Cardiac muscle cell (in vitro differentiated cells and primary cell): Measurements from ENCODE around the gene KRT84. TPM values are rescaled to one million over a fixed set of nuclear protein-coding genes. Genes with fewer than 3 reads are reported as not detected.

ENCODE experiments used
- DNase-seq, 2 donors: peaks; one replicate each; pipeline versions ENCODE4 v3.0.0 to v3.0.0-alpha.2; 2010 to 2017; ENCODE audit warnings: low read depth in 1 of 2, low spot score in 1 of 2
- H3K27ac ChIP-seq: fragments of 200-600 bp; sonication (generic); 2 replicates; pipeline ENCODE4 v1.5.1; 2016
- H3K27me3 ChIP-seq: fragments of 200-600 bp; sonication (generic); 2 replicates; pipeline ENCODE4 v1.6.0; 2016; ENCODE audit warnings: control low read depth
- H3K36me3 ChIP-seq: fragments of 200-600 bp; sonication (generic); 2 replicates; pipeline ENCODE4 v1.5.1; 2016; ENCODE audit warnings: control low read depth
- H3K4me1 ChIP-seq: fragments of 200-600 bp; sonication (generic); 2 replicates; pipeline ENCODE4 v1.8.1; 2017; ENCODE audit warnings: low read depth, mild to moderate bottlenecking, mixed run types
- H3K4me3 ChIP-seq: fragments of 200-600 bp; sonication (generic); 2 replicates; pipeline ENCODE4 v1.5.1; 2016; ENCODE audit warnings: mild to moderate bottlenecking
- H3K9me3 ChIP-seq: fragments of 200-600 bp; sonication (generic); 2 replicates; pipeline ENCODE4 v1.5.1; 2017; ENCODE audit warnings: low read depth, mild to moderate bottlenecking, control low read depth
- polyA plus RNA-seq: library from polyadenylated mRNA; unstranded; fragments of >200 nt; fragmentation: Nextera tagmentation; extraction: Ambion mirVana; gene quantifications from 2 replicates; pipeline ENCODE4 v1.2.1, GENCODE V29; 2016
- total RNA-seq: library from RNA; depleted of rRNA; stranded (reverse); fragments of >200 nt; gene quantifications from 2 replicates; pipeline ENCODE4 v1.2.3, GENCODE V29; 2016
- TF ChIP-seq, protein P1 (sequence below): IDR thresholded peaks from 2 replicates; pipeline ENCODE4 v1.5.1; 2012; ENCODE audit warnings: low read depth, mild to moderate bottlenecking, low read length

KRT84 gene
- total and polyA plus RNA-seq, 2 experiments from 2014 or later: not detected

DNA sequence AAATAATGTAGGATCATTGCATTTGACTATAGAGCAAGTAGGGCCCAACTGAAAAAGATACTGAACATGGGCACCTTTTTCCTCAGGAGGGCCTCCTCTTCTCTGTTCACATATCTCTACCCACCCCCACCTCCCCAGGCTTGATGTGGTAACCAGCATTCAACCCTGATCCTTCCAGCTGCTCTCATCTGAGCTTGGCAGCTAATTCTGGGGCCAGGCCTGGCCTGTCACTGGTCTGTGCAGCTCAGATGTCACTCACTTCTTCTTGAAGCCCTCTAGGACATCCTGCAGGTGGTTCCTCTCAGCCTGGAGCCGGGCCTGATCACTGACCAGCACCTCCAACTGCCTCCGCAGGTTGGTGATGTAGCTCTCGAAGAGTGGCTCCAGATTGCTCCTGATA lies 2.1 kb downstream of the KRT84 start:
- peaks cover 50% of the 10 kb centered on the region for H3K27me3 ChIP-seq
- H3K4me1 ChIP-seq: no peaks in the 10 kb centered on the region
- no peak for DNase-seq
- H3K27ac ChIP-seq: no peak overlapping the region
- H3K36me3 ChIP-seq: no peaks in the 10 kb centered on the region
- no peaks in the 10 kb centered on the region for H3K9me3 ChIP-seq
- TF ChIP-seq, protein P1, sequence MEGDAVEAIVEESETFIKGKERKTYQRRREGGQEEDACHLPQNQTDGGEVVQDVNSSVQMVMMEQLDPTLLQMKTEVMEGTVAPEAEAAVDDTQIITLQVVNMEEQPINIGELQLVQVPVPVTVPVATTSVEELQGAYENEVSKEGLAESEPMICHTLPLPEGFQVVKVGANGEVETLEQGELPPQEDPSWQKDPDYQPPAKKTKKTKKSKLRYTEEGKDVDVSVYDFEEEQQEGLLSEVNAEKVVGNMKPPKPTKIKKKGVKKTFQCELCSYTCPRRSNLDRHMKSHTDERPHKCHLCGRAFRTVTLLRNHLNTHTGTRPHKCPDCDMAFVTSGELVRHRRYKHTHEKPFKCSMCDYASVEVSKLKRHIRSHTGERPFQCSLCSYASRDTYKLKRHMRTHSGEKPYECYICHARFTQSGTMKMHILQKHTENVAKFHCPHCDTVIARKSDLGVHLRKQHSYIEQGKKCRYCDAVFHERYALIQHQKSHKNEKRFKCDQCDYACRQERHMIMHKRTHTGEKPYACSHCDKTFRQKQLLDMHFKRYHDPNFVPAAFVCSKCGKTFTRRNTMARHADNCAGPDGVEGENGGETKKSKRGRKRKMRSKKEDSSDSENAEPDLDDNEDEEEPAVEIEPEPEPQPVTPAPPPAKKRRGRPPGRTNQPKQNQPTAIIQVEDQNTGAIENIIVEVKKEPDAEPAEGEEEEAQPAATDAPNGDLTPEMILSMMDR: no peak
- no peak overlapping the region for H3K4me3 ChIP-seq

DNA sequence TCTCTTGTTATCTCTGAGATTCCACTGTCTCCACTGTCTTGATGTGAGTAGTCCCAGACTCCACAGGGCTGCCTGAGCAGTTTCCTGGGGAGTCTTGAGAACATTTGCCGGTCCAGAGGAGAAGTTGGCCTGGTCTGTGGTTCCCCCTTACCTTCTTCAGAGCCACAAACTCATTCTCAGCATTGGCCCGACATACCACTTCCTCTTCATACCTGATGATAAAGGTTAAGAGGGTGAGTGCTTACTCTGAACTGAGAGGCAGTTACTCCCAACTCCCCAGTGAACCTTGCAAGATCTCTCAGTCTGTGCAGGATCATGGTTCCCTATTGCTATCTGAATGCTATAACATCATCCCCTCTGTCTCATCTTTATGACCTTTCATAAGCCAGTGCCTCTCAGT lies 2.6 kb downstream of the KRT84 start:
- Histone ChIP-seq H3K4me3 (no peak overlapping the region), H3K4me1 (no peaks in the 10 kb centered on the region)
- TF ChIP-seq, protein P1: no peak

DNA sequence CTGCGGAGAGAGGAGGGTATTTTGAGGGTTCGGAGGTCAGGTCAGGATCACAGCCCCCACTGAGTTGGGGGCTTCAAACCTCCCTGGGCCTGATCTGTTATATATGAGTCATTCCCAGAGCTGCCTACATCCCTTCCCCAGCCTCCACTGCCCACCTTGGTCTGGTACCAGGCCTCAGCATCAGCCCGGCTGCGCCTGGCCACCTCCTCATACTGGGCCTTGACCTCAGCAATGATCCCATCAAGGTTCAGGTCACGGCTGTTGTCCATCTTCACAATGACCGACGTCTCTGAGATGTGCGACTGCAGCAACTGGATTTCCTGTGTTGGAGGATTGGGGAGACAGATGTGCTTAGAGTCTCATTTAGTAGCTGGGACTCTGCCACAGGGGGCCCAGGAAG lies 4.2 kb downstream of the KRT84 start:
- Histone ChIP-seq H3K4me1 (no peaks in the 10 kb centered on the region), H3K36me3 (no peaks in the 10 kb centered on the region), H3K4me3 (no peak overlapping the region), H3K27ac (no peak overlapping the region), H3K9me3 (no peaks in the 10 kb centered on the region), H3K27me3 (peaks cover 36% of the 10 kb centered on the region)
- no peak for DNase-seq
- TF ChIP-seq, protein P1: no peak

More for the DNA sequence above, 2.6 kb downstream of the KRT84 start:
- Histone ChIP-seq H3K27ac (no peak overlapping the region), H3K36me3 (no peaks in the 10 kb centered on the region), H3K27me3 (peaks cover 46% of the 10 kb centered on the region), H3K9me3 (no peaks in the 10 kb centered on the region)
- DNase-seq: no peak

DNA sequence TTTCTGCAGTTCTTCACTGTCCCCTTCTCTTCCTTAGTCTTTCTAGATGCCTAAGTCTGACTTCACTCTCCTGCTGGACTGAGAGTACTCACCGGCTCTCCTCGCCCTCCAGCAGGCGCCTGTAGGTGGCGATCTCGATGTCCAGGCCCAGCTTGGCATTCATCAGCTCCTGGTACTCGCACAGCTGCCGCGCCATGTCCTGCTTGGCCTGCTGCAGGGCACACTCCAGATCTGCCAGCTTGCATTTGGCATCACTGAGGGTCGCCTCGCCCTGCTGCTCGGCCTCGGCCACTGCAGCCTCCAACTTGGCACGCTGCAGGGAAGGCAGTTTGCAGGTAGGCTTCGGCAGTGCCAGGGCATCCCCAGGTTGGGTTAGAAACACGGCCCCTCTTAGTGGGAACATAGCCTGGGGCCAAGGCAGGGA lies 5.2 kb downstream of the KRT84 start:
- Histone ChIP-seq H3K9me3 (no peaks in the 10 kb centered on the region), H3K27me3 (peaks cover 39% of the 10 kb centered on the region), H3K4me3 (no peak overlapping the region), H3K27ac (no peak overlapping the region), H3K36me3 (no peaks in the 10 kb centered on the region), H3K4me1 (no peaks in the 10 kb centered on the region)
- DNase-seq: peak; percentile 48 to 52
- TF ChIP-seq, protein P1: peak; percentile 75

DNA sequence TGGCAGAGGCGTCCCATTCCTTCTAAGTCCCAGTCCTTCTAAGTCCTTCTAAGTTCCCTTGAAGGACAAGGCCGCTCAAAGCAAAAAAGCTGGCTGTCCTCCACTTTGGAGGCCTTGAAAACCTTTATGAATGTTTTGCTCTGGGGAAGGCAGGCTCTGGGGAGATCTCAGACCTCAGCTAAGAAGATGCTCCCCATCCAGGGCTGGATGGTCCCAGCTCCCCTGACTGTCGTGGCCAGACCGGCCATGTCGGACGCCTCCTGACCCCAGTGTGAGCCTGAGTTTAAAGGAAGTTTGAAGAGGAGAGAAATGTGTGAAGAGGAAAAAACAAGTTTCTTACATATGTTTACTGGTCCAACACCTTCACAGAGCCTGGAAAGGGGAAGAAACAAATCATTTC lies 5.9 kb downstream of the KRT84 start:
- no peak for DNase-seq
- Histone ChIP-seq H3K4me1 (no peaks in the 10 kb centered on the region), H3K4me3 (no peak overlapping the region), H3K9me3 (no peaks in the 10 kb centered on the region), H3K27ac (no peak overlapping the region), H3K36me3 (no peaks in the 10 kb centered on the region), H3K27me3 (peaks cover 38% of the 10 kb centered on the region)
- TF ChIP-seq, protein P1: no peak

DNA sequence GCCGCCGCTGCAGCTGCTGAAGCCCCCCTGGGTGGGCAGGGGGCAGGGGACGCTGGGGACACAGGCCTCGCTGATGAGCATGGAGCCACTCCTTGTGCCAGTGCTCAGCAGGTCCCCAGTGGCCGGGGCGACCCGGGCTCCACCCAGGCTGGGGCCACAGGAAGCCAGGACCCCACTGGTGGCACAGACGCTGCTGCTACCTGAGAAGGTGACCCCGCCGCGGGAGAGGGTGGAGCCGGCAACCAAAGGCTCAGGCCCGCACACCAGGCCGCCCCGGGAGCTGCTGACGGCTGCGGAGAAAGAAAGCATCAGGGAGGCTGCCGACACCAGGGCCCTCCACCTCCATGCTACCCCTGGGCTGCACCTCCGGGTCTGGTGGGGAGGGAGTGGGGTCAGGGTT lies 7.4 kb downstream of the KRT84 start:
- Histone ChIP-seq H3K4me3 (no peak overlapping the region), H3K27ac (no peak overlapping the region), H3K9me3 (no peaks in the 10 kb centered on the region), H3K4me1 (no peaks in the 10 kb centered on the region), H3K36me3 (no peaks in the 10 kb centered on the region), H3K27me3 (peaks cover 23% of the 10 kb centered on the region)
- DNase-seq: no peak
- TF ChIP-seq, protein P1: no peak
